ENCODE results near the gene TTC12. TPM values are rescaled to one million over a fixed set of nuclear protein-coding genes. Genes with fewer than 3 reads are reported as not detected.

The TTC12 gene
- total and polyA plus RNA-seq, 2 experiments from 2014 or later = 6.7 to 7.7 TPM

- DNase-seq = no peak
- H3K9ac ChIP-seq = no peak overlapping the region
- no peaks in the 10 kb centered on the region for H3K9me2 ChIP-seq (ENCODE audit: insufficient read depth)
- TF ChIP-seq EZH2 (IDR thresholded peaks at IDR 0.05; ENCODE audit: insufficient read depth, poor library complexity, severe bottlenecking) (no peak), EZH2phosphoT487 (IDR thresholded peaks at IDR 0.05; ENCODE audit: insufficient read depth, low read depth) (no peak)
- H3K4me1 ChIP-seq (ENCODE audit: insufficient read depth) = no peaks in the 10 kb centered on the region
- 0 out of 2 replicates have a peak, but pooled peaks cover 3% of the 10 kb centered on the region for H3K36me3 ChIP-seq (ENCODE audit: low read depth)
- H3K4me2 ChIP-seq (ENCODE audit: unreplicated experiment) = no peak overlapping the region
- no peak overlapping the region for H3K4me3 ChIP-seq
- no peaks in the 10 kb centered on the region for H4K20me1 ChIP-seq (ENCODE audit: insufficient read depth)
- H2AFZ ChIP-seq = no peak overlapping the region
- no peaks in the 10 kb centered on the region for H3K27me3 ChIP-seq (replicated peaks; ENCODE audit: insufficient read depth)
- H3K9me3 ChIP-seq (ENCODE audit: low read depth) = no peaks in the 10 kb centered on the region
- in situ Hi-C loops (cut with MboI) = no loop called here
- H3F3A ChIP-seq (ENCODE audit: insufficient read depth) = no peaks in the 10 kb centered on the region
- 56 to 60% methylated on average over 3 of the region's 3 CpGs for WGBS, 2 experiments (ENCODE audit: low coverage in 1 of 2, low lambda C conversion rate in 2 of 2, missing lambda C conversion rate in 2 of 2)
- H3K27ac ChIP-seq = no peak overlapping the region
- H3K79me2 ChIP-seq (ENCODE audit: insufficient read depth) = no peaks in the 10 kb centered on the region
Measured at GRCh38 chr11:113351068-113351450, 36.7 kb downstream of the TTC12 start.

- Histone ChIP-seq H3K36me3 (ENCODE audit: low read depth) (0 out of 2 replicates have a peak, but pooled peaks cover 3% of the 10 kb centered on the region), H3K79me2 (ENCODE audit: insufficient read depth) (no peaks in the 10 kb centered on the region), H3K4me2 (ENCODE audit: unreplicated experiment) (no peak overlapping the region), H4K20me1 (ENCODE audit: insufficient read depth) (no peaks in the 10 kb centered on the region), H3K4me3 (no peak overlapping the region), H3K27ac (no peak overlapping the region), H3K4me1 (ENCODE audit: insufficient read depth) (no peaks in the 10 kb centered on the region), H3K9me2 (ENCODE audit: insufficient read depth) (no peaks in the 10 kb centered on the region), H3K9ac (no peak overlapping the region), H3K27me3 (replicated peaks; ENCODE audit: insufficient read depth) (no peaks in the 10 kb centered on the region), H3F3A (ENCODE audit: insufficient read depth) (no peaks in the 10 kb centered on the region), H3K9me3 (ENCODE audit: low read depth) (no peaks in the 10 kb centered on the region), H2AFZ (no peak overlapping the region)
- WGBS, 2 experiments (ENCODE audit: low coverage in 1 of 2, low lambda C conversion rate in 2 of 2, missing lambda C conversion rate in 2 of 2) = 66 to 76% methylated on average over 4 of the region's 4 CpGs
- in situ Hi-C loops (cut with MboI) = no loop called here
- DNase-seq = no peak
- TF ChIP-seq EZH2phosphoT487 (IDR thresholded peaks at IDR 0.05; ENCODE audit: insufficient read depth, low read depth) (no peak), EZH2 (IDR thresholded peaks at IDR 0.05; ENCODE audit: insufficient read depth, poor library complexity, severe bottlenecking) (no peak)
Measured at GRCh38 chr11:113351480-113351879, 37.1 kb downstream of the TTC12 start.

GRCh38 chr11:113356203-113356602, 41.8 kb downstream of the TTC12 start:
- H2AFZ ChIP-seq = no peak overlapping the region
- no peaks in the 10 kb centered on the region for H3K27me3 ChIP-seq (replicated peaks; ENCODE audit: insufficient read depth)
- no peaks in the 10 kb centered on the region for H4K20me1 ChIP-seq (ENCODE audit: insufficient read depth)
- in situ Hi-C loops (cut with MboI) = no loop called here
- H3K36me3 ChIP-seq (ENCODE audit: low read depth) = 0 out of 2 replicates have a peak, but pooled peaks cover 3% of the 10 kb centered on the region
- TF ChIP-seq EZH2phosphoT487 (IDR thresholded peaks at IDR 0.05; ENCODE audit: insufficient read depth, low read depth) (no peak), EZH2 (IDR thresholded peaks at IDR 0.05; ENCODE audit: insufficient read depth, poor library complexity, severe bottlenecking) (no peak)
- H3K27ac ChIP-seq = no peak overlapping the region
- no peak overlapping the region for H3K4me2 ChIP-seq (ENCODE audit: unreplicated experiment)
- no peaks in the 10 kb centered on the region for H3K9me3 ChIP-seq (ENCODE audit: low read depth)
- H3K4me1 ChIP-seq (ENCODE audit: insufficient read depth) = no peaks in the 10 kb centered on the region
- no peaks in the 10 kb centered on the region for H3F3A ChIP-seq (ENCODE audit: insufficient read depth)
- no peaks in the 10 kb centered on the region for H3K79me2 ChIP-seq (ENCODE audit: insufficient read depth)
- H3K4me3 ChIP-seq = no peak overlapping the region
- no peak overlapping the region for H3K9ac ChIP-seq
- 75 to 84% methylated on average over 3 of the region's 3 CpGs for WGBS, 2 experiments (ENCODE audit: low coverage in 1 of 2, low lambda C conversion rate in 2 of 2, missing lambda C conversion rate in 2 of 2)
- no peaks in the 10 kb centered on the region for H3K9me2 ChIP-seq (ENCODE audit: insufficient read depth)
- no peak for DNase-seq

GRCh38 chr11:113363406-113363805, 49.0 kb downstream of the TTC12 start:
- Histone ChIP-seq H3K4me2 (ENCODE audit: unreplicated experiment) (no peak overlapping the region), H3K36me3 (ENCODE audit: low read depth) (no peaks in the 10 kb centered on the region), H3K9ac (no peak overlapping the region), H3K9me3 (ENCODE audit: low read depth) (no peaks in the 10 kb centered on the region), H3K27me3 (replicated peaks; ENCODE audit: insufficient read depth) (no peaks in the 10 kb centered on the region), H3K4me1 (ENCODE audit: insufficient read depth) (no peaks in the 10 kb centered on the region), H4K20me1 (ENCODE audit: insufficient read depth) (no peaks in the 10 kb centered on the region), H3F3A (ENCODE audit: insufficient read depth) (no peaks in the 10 kb centered on the region), H3K79me2 (ENCODE audit: insufficient read depth) (no peaks in the 10 kb centered on the region), H3K27ac (no peak overlapping the region), H3K4me3 (no peak overlapping the region), H3K9me2 (ENCODE audit: insufficient read depth) (no peaks in the 10 kb centered on the region), H2AFZ (no peak overlapping the region)
- no peak for DNase-seq
- 86 to 87% methylated on average over 5 of the region's 5 CpGs for WGBS, 2 experiments (ENCODE audit: low coverage in 1 of 2, low lambda C conversion rate in 2 of 2, missing lambda C conversion rate in 2 of 2)
- in situ Hi-C loops (cut with MboI) = no loop called here
- TF ChIP-seq EZH2 (IDR thresholded peaks at IDR 0.05; ENCODE audit: insufficient read depth, poor library complexity, severe bottlenecking) = no peak
- TF ChIP-seq EZH2phosphoT487 (IDR thresholded peaks at IDR 0.05; ENCODE audit: insufficient read depth, low read depth) = no peak
